GM23338 (cell line): Measurements from ENCODE around the gene AP1S1. TPM values are rescaled to one million over a fixed set of nuclear protein-coding genes. Genes with fewer than 3 reads are reported as not detected.

ENCODE experiments used
- ATAC-seq: fragments of 200-7000 bp; cut with Tn5 transposase; 3 replicates; pipeline ENCODE4 v1.9.1; 2020
- DNase-seq: peaks from one replicate; pipeline ENCODE4 v3.0.0-alpha.2; 2015; ENCODE audit warnings: low spot score
- H2AFZ ChIP-seq: fragments of 200-600 bp; sonication (generic); 2 replicates; pipeline ENCODE4 v1.8.0; 2016; ENCODE audit warnings: antibody characterized with exemption, mild to moderate bottlenecking, moderate library complexity
- H3F3A ChIP-seq: fragments of 200-600 bp; sonication (generic); replicated peaks from 2 replicates; pipeline ENCODE4 v1.8.0; 2017; ENCODE audit warnings: antibody characterized with exemption, mixed run types, low read depth
- H3K27ac ChIP-seq: fragments of 200-600 bp; sonication (generic); 2 replicates; pipeline ENCODE4 v1.6.1; 2016; ENCODE audit warnings: low read depth
- H3K27me3 ChIP-seq: fragments of 200-600 bp; sonication (generic); 2 replicates; pipeline ENCODE4 v1.8.0; 2016; ENCODE audit warnings: mild to moderate bottlenecking, mixed run types, moderate library complexity; ENCODE audit not compliant: insufficient read depth
- H3K36me3 ChIP-seq: fragments of 200-600 bp; sonication (generic); 2 replicates; pipeline ENCODE4 v1.8.0; 2016; ENCODE audit warnings: mild to moderate bottlenecking; ENCODE audit not compliant: insufficient read depth
- H3K4me1 ChIP-seq: fragments of 200-600 bp; sonication (generic); 2 replicates; pipeline ENCODE4 v1.8.0; 2016; ENCODE audit warnings: mild to moderate bottlenecking, moderate library complexity; ENCODE audit not compliant: insufficient read depth
- H3K4me2 ChIP-seq: fragments of 200-600 bp; sonication (generic); 2 replicates; pipeline ENCODE4 v1.7.1; 2017; ENCODE audit warnings: mixed run types
- H3K4me3 ChIP-seq: fragments of 200-600 bp; sonication (generic); 2 replicates; pipeline ENCODE4 v1.6.1; 2016; ENCODE audit warnings: mixed run types
- H3K79me2 ChIP-seq: fragments of 200-600 bp; sonication (generic); replicated peaks from 2 replicates; pipeline ENCODE4 v1.8.0; 2017; ENCODE audit warnings: mild to moderate bottlenecking; ENCODE audit not compliant: insufficient read depth
- H3K9me2 ChIP-seq: fragments of 200-600 bp; sonication (generic); 2 replicates; pipeline ENCODE4 v1.8.0; 2017; ENCODE audit not compliant: insufficient read depth
- H4K20me1 ChIP-seq: fragments of 200-600 bp; sonication (generic); replicated peaks from 2 replicates; pipeline ENCODE4 v1.8.0; 2017; ENCODE audit warnings: mild to moderate bottlenecking; ENCODE audit not compliant: insufficient read depth
- H3K27ac Mint-ChIP-seq: 2 replicates; pipeline ENCODE4 v1.8.0; 2020; ENCODE audit warnings: inconsistent platforms, mild to moderate bottlenecking, moderate library complexity, mixed read lengths
- H3K27me3 Mint-ChIP-seq: 3 replicates; pipeline ENCODE4 v1.8.0; 2022; ENCODE audit warnings: low read depth, mild to moderate bottlenecking, moderate library complexity, mixed read lengths, inconsistent platforms; ENCODE audit not compliant: insufficient read depth, poor library complexity
- H3K36me3 Mint-ChIP-seq: 3 replicates; pipeline ENCODE4 v1.8.0; 2021; ENCODE audit warnings: low read depth, mild to moderate bottlenecking, inconsistent platforms, moderate library complexity, mixed read lengths
- H3K4me1 Mint-ChIP-seq: 3 replicates; pipeline ENCODE4 v1.8.0; 2020; ENCODE audit warnings: mild to moderate bottlenecking, inconsistent platforms, mixed read lengths
- H3K4me3 Mint-ChIP-seq: 3 replicates; pipeline ENCODE4 v1.8.0; 2021; ENCODE audit warnings: moderate library complexity, mild to moderate bottlenecking, inconsistent platforms, mixed read lengths
- H3K9me3 Mint-ChIP-seq: 3 replicates; pipeline ENCODE4 v1.8.0; 2020; ENCODE audit warnings: moderate library complexity, mild to moderate bottlenecking, inconsistent platforms, mixed read lengths
- CTCF ChIP-seq, 2 experiments: fragments of 200-600 bp in 1 of 2; sonication (generic) in 1 of 2; conservative IDR thresholded peaks; 2 replicates each; pipeline versions ENCODE4 v1.5.1 to v1.6.1; 2016 to 2017; ENCODE audit warnings: antibody characterized with exemption in 2 of 2, low read depth in 2 of 2, mild to moderate bottlenecking in 2 of 2, moderate library complexity in 1 of 2
- ETS1 ChIP-seq: IDR thresholded peaks from 2 replicates; pipeline ENCODE4 v1.6.1; 2016; ENCODE audit warnings: antibody characterized with exemption
- EZH2 ChIP-seq: fragments of 200-600 bp; sonication (generic); IDR thresholded peaks from one replicate; pipeline ENCODE4 v1.8.0; 2017; ENCODE audit warnings: antibody characterized with exemption, mild to moderate bottlenecking, low read depth; ENCODE audit not compliant: unreplicated experiment
- JUNB ChIP-seq: IDR thresholded peaks from one replicate; pipeline ENCODE4 v1.6.1; 2016; ENCODE audit warnings: antibody characterized with exemption; ENCODE audit not compliant: unreplicated experiment
- NANOG ChIP-seq: IDR thresholded peaks from 2 replicates; pipeline ENCODE4 v1.6.1; 2016; ENCODE audit warnings: antibody characterized with exemption, borderline replicate concordance
- POLR2AphosphoS5 ChIP-seq: IDR thresholded peaks from 2 replicates; pipeline ENCODE4 v1.6.1; 2016; ENCODE audit warnings: antibody characterized with exemption, low read depth
- REST ChIP-seq: IDR thresholded peaks from one replicate; pipeline ENCODE4 v1.6.1; 2018; ENCODE audit warnings: antibody characterized with exemption; ENCODE audit not compliant: unreplicated experiment
- ZNF331 ChIP-seq: fragments of 250-450 bp; sonication (Bioruptor Pico); IDR thresholded peaks from 2 replicates; pipeline ENCODE4 v1.5.0; 2020; ENCODE audit warnings: low read depth, mild to moderate bottlenecking, moderate library complexity
- ZNF462 ChIP-seq: fragments of 250-450 bp; sonication (Bioruptor Pico); IDR thresholded peaks from 2 replicates; pipeline ENCODE4 v1.5.0; 2020; ENCODE audit warnings: mild to moderate bottlenecking, moderate library complexity
- polyA plus RNA-seq: library from polyadenylated mRNA; unstranded; fragments of >200 nt; fragmentation: Nextera tagmentation; extraction: Ambion mirVana; gene quantifications from 2 replicates; pipeline ENCODE4 v1.2.1, GENCODE V29; 2016
- total RNA-seq: library from RNA; depleted of rRNA; stranded (reverse); fragments of >200 nt; shearing (Covaris generic); gene quantifications from 2 replicates; pipeline ENCODE4 v1.2.3, GENCODE V29; 2014

AP1S1 gene
- total and polyA plus RNA-seq, 2 experiments from 2014 or later: 11.5 to 60.6 TPM

GRCh38 chr7:101108961-101109360 is 45.3 kb upstream of the AP1S1 start (continued):
- no peak for TF ChIP-seq ZNF462 (CRISPR knock-in tag)
- TF ChIP-seq POLR2AphosphoS5: no peak
- TF ChIP-seq EZH2: no peak
- TF ChIP-seq ETS1: no peak
- TF ChIP-seq JUNB: no peak
- TF ChIP-seq NANOG: no peak
- TF ChIP-seq ZNF331 (CRISPR knock-in tag): no peak

- Mint-ChIP-seq H3K27ac (no peak overlapping the region), H3K9me3 (no peaks in the 10 kb centered on the region), H3K27me3 (peaks cover 11% of the 10 kb centered on the region), H3K36me3 (no peaks in the 10 kb centered on the region), H3K4me3 (no peak overlapping the region), H3K4me1 (peaks cover 6% of the 10 kb centered on the region)
- Histone ChIP-seq H3K4me2 (no peak overlapping the region), H3K27me3 (no peaks in the 10 kb centered on the region), H3K9me2 (no peaks in the 10 kb centered on the region), H3F3A (no peaks in the 10 kb centered on the region), H3K36me3 (no peaks in the 10 kb centered on the region), H3K4me1 (no peaks in the 10 kb centered on the region), H2AFZ (no peak overlapping the region), H3K4me3 (no peak overlapping the region), H3K27ac (no peak overlapping the region), H3K79me2 (no peaks in the 10 kb centered on the region), H4K20me1 (no peaks in the 10 kb centered on the region)
- ATAC-seq (no peak), DNase-seq (no peak)
- TF ChIP-seq CTCF (conservative IDR thresholded peaks at IDR 0.05; ENCODE audit: low read depth in 2 of 2): no peak
- TF ChIP-seq REST: no peak
- TF ChIP-seq ZNF331 (CRISPR knock-in tag): no peak
These were observed 44.9 kb upstream of the AP1S1 start for GRCh38 chr7:101109368-101109767.
